Measurements from ENCODE around the gene SUSD6.
A peak's percentile ranks its signal among the peaks of the same experiment; 100 is the strongest.

SUSD6 gene, protein sequence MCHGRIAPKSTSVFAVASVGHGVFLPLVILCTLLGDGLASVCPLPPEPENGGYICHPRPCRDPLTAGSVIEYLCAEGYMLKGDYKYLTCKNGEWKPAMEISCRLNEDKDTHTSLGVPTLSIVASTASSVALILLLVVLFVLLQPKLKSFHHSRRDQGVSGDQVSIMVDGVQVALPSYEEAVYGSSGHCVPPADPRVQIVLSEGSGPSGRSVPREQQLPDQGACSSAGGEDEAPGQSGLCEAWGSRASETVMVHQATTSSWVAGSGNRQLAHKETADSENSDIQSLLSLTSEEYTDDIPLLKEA

DNA sequence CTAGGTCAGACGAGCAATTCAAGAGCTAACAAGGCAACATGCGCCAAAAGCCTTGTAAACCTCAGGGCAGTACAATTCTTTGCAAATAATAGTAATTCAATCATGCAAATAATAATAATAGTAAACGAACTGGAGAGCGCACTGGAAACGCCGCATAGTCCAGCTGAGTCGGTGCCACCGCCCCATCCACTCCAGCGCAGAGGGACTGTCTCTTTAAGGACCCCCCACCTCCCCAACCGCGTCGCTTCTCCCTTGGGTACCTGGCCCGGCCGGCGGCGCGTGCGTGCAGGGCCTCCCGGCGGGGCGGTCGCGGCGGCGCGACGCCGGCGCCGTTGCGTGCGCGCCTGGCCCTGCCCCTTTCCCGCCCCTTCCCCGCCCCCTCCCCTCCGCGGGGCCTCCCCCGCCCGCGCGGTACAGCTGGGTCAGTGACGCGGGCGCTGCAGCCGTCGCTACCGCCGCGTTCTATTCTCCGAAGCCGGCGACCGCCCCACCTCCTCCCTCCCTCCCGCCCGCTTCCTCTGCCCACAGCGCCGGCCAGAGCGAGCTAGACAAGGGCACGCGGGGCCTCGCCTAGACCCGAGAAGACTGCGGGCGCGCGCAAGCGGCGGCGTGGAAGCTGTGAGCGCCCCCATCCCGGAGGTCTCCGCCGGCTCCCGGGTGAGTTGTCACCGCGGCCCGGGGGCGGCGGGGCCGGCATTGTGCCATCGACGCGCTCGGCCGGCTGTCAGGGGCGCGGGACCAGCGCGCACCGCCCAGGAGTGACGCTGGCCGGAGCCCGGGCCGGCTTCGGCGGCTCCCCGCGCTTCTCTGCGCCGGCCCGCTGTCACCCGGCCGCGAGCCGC is at the start of gene SUSD6:
TSS of gene SUSD6 (plus strand) at position 425 of the 842 bp plus-strand sequence. CDS start 46,997 bp downstream, outside the sequence.
- Mint-ChIP-seq H3K4me1 (peaks cover 54% of the 10 kb centered on the region), H3K27me3 (no peaks in the 10 kb centered on the region), H3K27ac (peak within 1 kb of the TSS; percentile 51 to 97), H3K9me3 (no peaks in the 10 kb centered on the region), H3K4me3 (peak within 1 kb of the TSS; percentile 89 to 100)
- ATAC-seq (peak; percentile 85), DNase-seq (peak; percentile 84 to 88)

DNA sequence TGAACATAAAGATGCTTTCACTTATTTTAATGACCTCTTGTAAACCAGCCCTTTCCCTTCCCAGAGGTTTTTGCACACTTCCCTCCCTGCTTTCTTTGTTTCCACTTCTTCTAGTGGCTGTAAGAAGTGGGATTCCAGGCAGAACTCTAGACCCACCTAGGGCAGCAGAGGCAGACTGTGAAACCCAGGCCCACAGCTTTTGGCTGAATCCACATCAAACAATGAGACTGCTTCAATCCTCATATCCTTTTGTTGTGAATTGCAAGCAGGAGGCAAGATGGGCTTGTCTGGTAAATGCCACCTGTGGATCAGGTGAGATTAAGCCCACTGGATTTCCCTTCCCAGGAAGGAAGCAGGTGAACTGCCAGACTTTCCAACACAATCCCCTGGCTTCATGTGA is 49.5 kb upstream of the SUSD6 start:
- Mint-ChIP-seq H3K9me3 (no peaks in the 10 kb centered on the region), H3K4me3 (no peak overlapping the region), H3K4me1 (no peaks in the 10 kb centered on the region), H3K27ac (no peak overlapping the region), H3K27me3 (peaks cover 63% of the 10 kb centered on the region)
- no peak for DNase-seq
- no peak for ATAC-seq

DNA sequence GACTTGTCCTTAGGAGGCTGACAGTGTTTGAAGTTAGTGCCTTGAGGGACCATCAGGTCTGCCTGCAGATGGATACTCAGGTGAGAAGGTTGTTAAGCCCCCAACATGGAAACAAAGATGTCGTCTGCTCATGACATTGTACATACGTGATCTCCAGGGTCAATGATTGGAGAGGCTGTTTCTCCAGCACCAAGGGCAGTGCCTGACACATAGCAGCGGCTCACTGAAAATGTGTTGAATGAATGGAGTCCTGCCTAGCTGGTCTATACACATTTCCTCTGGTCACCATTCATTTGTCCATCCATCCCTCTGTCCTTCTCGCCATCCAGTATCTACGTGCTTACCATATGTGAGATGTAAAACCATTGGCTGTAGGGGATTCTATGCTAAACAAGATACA is 43.8 kb upstream of the SUSD6 start:
- Mint-ChIP-seq H3K9me3 (no peaks in the 10 kb centered on the region), H3K4me1 (peaks cover 10% of the 10 kb centered on the region), H3K27ac (no peak overlapping the region), H3K27me3 (peaks cover 88% of the 10 kb centered on the region), H3K4me3 (no peak overlapping the region)
- DNase-seq (no peak), ATAC-seq (no peak)

DNA sequence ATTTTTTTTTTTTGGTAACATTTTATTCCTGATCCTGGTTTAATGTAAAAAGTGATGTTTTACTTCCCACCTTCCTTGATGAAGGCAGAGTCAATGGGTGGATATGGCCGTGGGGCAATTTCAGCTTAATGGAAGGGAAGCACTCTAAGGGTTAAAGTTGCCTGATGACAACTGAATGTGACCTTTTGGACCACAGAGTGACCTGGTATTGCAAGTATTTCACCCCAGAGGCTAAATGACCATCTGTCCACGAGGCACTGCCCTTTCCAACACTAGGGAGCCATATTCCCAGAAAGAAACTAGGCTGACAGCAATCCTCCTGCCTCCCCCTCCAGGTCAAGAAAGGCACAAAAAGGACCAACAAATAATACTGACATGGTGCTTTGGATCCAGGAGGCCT is 41.5 kb upstream of the SUSD6 start:
- Mint-ChIP-seq H3K4me3 (no peak overlapping the region), H3K4me1 (peaks cover 27% of the 10 kb centered on the region), H3K27ac (no peak overlapping the region), H3K27me3 (peaks cover 96% of the 10 kb centered on the region), H3K9me3 (no peaks in the 10 kb centered on the region)
- DNase-seq (no peak), ATAC-seq (no peak)

DNA sequence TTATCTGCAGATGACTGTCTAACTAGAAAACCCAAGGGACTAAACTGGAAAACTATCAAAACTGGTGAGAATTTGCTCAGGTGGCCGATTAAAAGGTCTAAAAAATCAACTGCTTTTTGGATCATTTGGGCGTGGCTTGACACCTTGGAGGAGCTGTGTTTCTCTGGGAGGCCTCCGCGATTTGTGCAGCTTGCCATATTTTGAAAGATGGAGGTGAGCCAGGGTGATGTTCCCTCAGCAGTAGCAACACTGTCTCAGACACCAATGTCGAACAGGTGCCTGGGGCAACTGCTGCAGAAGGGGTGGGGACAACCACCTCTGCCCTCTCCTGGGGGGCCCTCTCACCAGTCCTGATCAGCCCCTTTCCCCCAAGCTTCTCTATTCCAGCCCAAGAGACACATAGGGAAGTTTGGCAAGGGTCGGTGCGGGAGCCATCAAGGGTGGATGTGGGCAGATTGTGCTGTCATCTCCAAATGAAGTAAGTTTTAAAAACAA is 40.5 kb upstream of the SUSD6 start:
- Mint-ChIP-seq H3K9me3 (no peaks in the 10 kb centered on the region), H3K4me1 (peaks cover 28% of the 10 kb centered on the region)
- no peak for ATAC-seq

DNA sequence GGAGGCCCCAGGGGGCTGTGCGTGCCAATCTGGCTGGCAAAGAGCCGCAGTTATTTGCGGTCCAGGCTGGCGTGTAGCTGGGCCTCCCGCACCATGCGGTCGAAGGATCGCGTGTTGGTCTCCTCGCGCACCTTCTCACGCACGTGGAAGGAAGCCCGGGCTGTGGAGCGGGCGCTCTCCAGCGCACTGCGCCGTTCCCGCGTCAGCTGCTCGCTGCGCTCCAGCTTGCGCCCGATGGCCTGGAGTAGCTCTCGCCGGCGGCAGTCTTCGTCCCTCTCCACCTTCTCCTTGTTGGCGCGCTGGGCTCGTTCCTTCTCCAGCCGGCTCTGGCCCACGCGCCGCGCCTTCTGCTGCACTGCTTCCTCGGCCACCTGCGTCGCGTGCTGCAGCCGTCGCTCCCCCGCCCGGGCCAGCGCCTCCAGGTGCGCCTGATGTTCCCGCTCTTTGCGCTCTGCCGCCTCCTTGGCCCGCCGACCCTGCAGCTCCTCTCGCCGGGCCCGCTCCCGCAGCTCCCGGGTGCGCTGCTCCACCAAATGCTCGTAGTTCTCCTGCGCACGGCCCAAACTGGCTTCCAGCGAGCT is 39.9 kb upstream of the SUSD6 start:
- peaks cover 95% of the 10 kb centered on the region for H3K27me3 Mint-ChIP-seq
- DNase-seq (no peak), ATAC-seq (no peak)
- peaks cover 28% of the 10 kb centered on the region for H3K4me1 Mint-ChIP-seq
- H3K27ac Mint-ChIP-seq: no peak overlapping the region
- H3K9me3 Mint-ChIP-seq: no peaks in the 10 kb centered on the region
- H3K4me3 Mint-ChIP-seq: peak overlapping the region in 1 of 2 donors; percentile 51

More for the DNA sequence above, 40.5 kb upstream of the SUSD6 start:
- DNase-seq: no peak
- Mint-ChIP-seq H3K27ac (no peak overlapping the region), H3K4me3 (no peak overlapping the region), H3K27me3 (peaks cover 95% of the 10 kb centered on the region)

DNA sequence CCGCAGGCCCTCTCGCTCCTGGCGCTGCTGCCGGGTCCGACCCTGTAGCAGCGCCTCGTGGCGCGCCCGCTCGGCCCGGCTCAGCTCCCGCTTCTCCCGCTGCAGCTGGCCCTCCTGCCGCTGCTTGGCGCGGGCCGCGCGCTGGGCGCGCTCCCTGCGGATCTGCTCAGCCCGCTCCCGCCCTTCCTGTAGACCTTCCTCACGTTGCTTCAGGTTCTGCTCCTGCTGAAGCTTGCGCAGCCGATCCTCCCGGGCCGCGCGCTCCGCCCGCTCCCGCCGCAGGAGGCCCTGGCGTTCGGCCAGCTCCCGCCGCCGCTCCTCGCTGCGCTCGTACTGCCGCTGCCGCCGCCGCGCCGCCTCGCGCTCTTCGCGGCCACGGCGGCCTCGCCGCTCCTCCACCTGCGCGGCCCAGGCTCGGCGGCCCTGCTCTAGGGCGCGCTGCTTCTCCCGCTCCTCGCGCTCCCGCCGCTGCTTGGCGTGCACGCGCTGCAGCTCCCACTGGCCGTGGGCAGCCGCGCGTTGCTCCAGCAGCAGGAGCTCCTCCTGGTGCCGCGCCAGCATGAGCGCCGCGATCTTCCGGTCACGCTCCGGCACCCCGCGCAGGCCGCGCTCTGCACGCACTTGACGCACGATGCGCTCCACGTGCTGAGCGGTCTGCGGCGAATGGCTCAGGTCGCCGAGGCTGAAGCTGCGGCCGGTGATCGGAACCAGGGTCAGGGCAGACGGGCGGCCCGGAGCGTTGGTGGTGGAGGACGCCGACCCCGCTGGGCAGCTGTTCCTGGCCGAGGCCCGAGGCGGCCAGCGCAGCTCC is 39.2 kb upstream of the SUSD6 start:
- no peak for ATAC-seq
- peak overlapping the region; percentile 44 to 69 for H3K4me3 Mint-ChIP-seq
- peak in 1 of 2 donors; percentile 12 for DNase-seq
- no peaks in the 10 kb centered on the region for H3K9me3 Mint-ChIP-seq
- peaks cover 94% of the 10 kb centered on the region for H3K27me3 Mint-ChIP-seq
- peaks cover 28% of the 10 kb centered on the region for H3K4me1 Mint-ChIP-seq
- no peak overlapping the region for H3K27ac Mint-ChIP-seq

DNA sequence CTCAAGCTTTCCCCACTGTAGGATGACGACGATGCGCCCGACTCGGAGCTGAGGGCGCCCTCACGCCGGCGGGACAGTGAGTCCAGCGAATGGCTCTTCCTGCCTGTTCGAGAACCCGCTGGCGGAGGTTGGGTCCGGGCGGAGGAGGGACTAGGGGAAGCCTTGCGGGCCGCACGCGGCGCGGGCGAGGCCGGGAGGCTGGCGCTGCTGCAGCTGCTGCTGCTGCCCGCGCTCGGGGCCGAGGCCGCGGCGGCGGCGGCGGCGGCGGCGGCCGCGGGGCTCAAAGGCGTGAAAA is 38.6 kb upstream of the SUSD6 start:
- DNase-seq (no peak), ATAC-seq (no peak)
- Mint-ChIP-seq H3K4me3 (peak overlapping the region; percentile 44 to 69), H3K4me1 (peaks cover 28% of the 10 kb centered on the region), H3K9me3 (no peaks in the 10 kb centered on the region), H3K27me3 (peaks cover 89% of the 10 kb centered on the region), H3K27ac (no peak overlapping the region)

DNA sequence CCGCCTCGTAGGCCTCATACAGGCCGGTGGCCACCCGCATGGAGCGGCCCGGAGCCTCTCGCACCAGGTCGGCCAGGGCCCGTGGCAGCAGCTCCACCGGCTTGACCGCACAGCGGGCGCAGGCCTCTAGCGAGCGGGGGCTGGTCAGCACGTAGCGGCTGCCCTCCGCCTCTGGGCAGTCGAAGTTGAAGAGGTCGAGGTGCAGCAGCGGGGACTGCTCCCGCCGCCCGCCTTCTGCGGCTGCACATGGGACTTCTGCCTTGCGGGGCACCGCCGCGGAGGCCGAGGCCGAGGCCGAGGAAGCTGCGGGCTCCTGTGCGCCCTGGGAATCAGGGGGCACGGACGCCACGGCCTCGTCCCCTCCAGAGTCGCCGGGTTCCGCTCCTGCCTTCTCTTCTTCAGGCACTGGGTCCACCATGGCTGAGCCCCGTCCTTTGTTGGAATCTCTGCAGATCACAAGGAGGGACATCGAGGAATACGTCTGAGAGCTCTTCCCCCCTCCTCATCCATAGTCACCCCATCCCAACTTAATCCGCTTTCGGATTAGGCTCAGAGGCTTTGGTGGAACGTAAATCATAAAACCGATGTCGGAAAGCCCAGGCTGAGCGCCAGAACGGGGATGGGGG is 38.1 kb upstream of the SUSD6 start:
- no peak for DNase-seq
- no peak overlapping the region for H3K27ac Mint-ChIP-seq
- H3K27me3 Mint-ChIP-seq: peaks cover 83% of the 10 kb centered on the region
- H3K9me3 Mint-ChIP-seq: no peaks in the 10 kb centered on the region
- ATAC-seq: no peak
- peak overlapping the region; percentile 50 to 81 for H3K4me3 Mint-ChIP-seq
- H3K4me1 Mint-ChIP-seq: peaks cover 28% of the 10 kb centered on the region

DNA sequence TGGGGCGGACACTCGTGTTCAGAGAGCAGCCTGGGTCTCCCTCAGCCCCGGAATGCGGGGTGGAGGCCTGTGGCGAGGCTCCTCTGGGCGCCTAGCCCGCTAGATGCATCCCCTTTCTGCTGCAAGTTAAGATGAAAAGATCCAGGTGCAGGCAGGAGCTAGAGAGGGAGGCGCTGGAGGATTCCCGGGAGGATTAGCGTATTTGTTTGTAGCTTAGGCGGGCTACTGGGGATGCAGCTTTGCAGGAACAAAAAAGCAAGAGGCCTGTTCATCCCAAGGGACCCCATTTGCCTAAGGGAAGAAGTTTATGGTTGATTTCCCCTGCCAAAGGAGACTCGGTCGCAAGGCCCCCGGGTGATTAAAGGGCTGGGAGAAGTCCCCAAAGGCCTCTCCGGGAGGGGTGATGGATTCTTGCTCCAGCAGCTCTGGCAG is 37.5 kb upstream of the SUSD6 start:
- Mint-ChIP-seq H3K27me3 (peaks cover 78% of the 10 kb centered on the region), H3K27ac (no peak overlapping the region), H3K9me3 (no peaks in the 10 kb centered on the region), H3K4me3 (peak overlapping the region; percentile 50 to 81), H3K4me1 (peaks cover 28% of the 10 kb centered on the region)
- DNase-seq (peak in 1 of 2 donors; percentile 17), ATAC-seq (no peak)

DNA sequence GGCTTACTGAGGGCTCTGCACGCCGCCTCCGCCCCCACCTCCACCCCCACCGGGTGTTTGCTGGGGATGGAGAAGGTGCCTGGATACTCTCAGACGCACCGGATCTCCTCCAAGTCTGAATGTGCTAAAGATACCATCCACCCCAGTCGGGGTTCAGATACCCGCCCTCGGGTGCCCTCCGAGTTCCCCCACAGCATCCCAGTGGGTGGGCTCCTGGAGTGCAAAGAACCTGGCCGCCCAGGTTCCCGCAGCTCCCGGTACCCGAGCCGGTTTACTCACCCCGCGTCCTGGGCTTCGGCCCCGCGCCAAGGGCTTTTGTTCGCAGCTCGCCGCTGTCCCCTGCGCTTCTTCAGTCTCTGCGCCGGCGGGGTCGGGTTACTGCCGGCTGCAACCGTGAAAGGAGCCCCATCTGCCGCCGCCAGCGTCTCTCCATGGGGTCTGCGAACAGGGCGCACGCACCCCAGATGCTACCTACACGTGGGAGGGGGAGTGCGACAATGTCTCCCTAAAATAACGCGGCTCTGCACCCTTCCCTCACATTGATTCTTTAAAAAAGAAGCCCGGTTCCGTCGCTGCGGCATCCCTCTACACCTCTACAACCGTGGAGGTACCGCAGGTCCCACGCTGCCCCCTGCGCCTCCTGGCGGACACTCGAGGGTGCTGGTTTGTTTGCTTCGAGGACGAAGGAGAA is 37.0 kb upstream of the SUSD6 start, which contains the start of gene CCDC177:
TSS of gene CCDC177 (minus strand) at position 609 of the 691 bp plus-strand sequence. CDS start 1,249 bp downstream, outside the sequence.
- Mint-ChIP-seq H3K27ac (no peak within 1 kb of the TSS), H3K4me1 (peaks cover 28% of the 10 kb centered on the region), H3K9me3 (no peaks in the 10 kb centered on the region), H3K27me3 (peaks cover 73% of the 10 kb centered on the region), H3K4me3 (peak within 1 kb of the TSS; percentile 81 to 85)
- ATAC-seq (peak; percentile 86), DNase-seq (peak; percentile 72 to 74)

DNA sequence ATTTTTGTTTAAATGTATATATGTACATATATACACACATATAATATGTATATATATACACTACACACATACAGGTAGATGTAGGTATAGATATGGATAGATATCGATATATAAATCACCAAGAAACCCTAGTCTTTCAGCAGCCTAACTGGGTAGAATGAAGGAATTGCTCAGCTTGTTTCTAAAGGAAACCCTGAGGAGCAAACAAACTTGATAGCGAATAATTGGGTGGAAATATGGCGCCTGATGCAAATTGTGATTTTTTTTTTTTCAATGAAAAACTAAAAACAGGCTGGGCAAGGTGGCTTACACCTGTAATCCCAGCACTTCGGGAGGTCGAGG is 36.5 kb upstream of the SUSD6 start:
- DNase-seq (no peak), ATAC-seq (no peak)
- peaks cover 67% of the 10 kb centered on the region for H3K27me3 Mint-ChIP-seq
- H3K4me1 Mint-ChIP-seq: peaks cover 28% of the 10 kb centered on the region
- H3K27ac Mint-ChIP-seq: no peak overlapping the region
- peak overlapping the region; percentile 81 to 85 for H3K4me3 Mint-ChIP-seq
- no peaks in the 10 kb centered on the region for H3K9me3 Mint-ChIP-seq

DNA sequence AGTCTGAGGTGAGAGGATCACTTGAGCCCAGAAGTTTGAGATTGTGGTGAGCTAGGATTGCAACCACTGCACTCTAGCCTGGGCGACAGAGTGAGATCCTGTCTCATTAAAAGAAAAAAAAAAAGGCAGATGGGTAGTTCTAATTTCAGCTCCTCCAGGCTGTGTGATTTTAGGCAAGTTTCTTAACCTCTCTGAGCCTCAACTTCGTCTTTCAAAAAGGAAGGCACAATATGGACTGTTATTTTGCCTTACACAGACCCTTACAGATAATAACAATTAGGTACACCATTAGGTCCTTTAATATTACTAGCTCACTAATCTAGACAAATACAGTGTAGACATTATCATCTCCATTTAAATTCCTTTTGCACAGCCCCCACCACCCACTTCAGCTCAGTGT is 31.9 kb upstream of the SUSD6 start:
- Mint-ChIP-seq H3K4me3 (no peak overlapping the region), H3K27me3 (peaks cover 34% of the 10 kb centered on the region), H3K27ac (no peak overlapping the region), H3K4me1 (peaks cover 4% of the 10 kb centered on the region), H3K9me3 (no peaks in the 10 kb centered on the region)
- DNase-seq (no peak), ATAC-seq (no peak)

DNA sequence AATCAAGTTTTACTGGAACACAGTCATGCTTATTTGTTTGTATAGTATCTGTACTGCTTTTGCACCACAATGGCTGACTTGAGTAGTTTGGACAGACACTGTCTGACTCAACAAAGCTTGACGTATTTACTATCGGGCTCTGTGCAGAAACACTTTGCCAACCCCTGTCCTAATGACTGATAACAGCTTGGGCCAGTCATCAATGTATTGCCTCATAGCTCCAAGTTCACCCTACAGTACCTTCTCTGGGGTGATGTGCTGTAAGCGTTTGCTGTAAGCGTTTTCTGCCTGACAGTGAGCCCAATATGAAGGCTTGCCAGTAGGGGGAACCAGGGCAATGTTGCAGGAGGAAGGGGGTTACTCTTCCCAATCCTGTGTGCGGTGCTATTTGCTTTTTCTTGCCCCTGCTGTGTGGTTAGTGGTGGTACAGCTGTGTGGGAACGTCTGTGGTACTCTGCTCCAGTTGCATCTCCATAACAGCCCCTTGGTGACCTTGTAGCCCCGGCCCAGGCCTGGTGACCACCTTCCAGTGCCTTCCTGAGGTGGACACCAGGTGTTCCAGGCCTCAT is 31.3 kb upstream of the SUSD6 start:
- H3K9me3 Mint-ChIP-seq: no peaks in the 10 kb centered on the region
- ATAC-seq (peak; percentile 43), DNase-seq (no peak)
- no peaks in the 10 kb centered on the region for H3K4me1 Mint-ChIP-seq
- no peak overlapping the region for H3K4me3 Mint-ChIP-seq
- H3K27me3 Mint-ChIP-seq: peaks cover 34% of the 10 kb centered on the region
- H3K27ac Mint-ChIP-seq: no peak overlapping the region
